T-helper 1 cell treated with Interleukin-12 subunit alpha and Interleukin-12 subunit beta and Interleukin-4 antibody, amounts not matched to agents 30 ng/mL and 1 ng/mL, for 36 hours (primary cell): ENCODE data around the gene SLC38A3. TPM values are rescaled to one million over a fixed set of nuclear protein-coding genes. Genes with fewer than 3 reads are reported as not detected.

Experiments
- intact Hi-C: fragments of 100-400 bp; cut with micrococcal nuclease; formaldehyde crosslinking; loops from one replicate; pipeline ENCODE4 v1.15.1; 2024
- total RNA-seq: library from RNA; stranded (reverse); gene quantifications from 2 replicates; pipeline ENCODE4 v1.2.3, GENCODE V29; 2022

SLC38A3 gene
- total RNA-seq, 1 donor from 2014 or later: not detected

DNA sequence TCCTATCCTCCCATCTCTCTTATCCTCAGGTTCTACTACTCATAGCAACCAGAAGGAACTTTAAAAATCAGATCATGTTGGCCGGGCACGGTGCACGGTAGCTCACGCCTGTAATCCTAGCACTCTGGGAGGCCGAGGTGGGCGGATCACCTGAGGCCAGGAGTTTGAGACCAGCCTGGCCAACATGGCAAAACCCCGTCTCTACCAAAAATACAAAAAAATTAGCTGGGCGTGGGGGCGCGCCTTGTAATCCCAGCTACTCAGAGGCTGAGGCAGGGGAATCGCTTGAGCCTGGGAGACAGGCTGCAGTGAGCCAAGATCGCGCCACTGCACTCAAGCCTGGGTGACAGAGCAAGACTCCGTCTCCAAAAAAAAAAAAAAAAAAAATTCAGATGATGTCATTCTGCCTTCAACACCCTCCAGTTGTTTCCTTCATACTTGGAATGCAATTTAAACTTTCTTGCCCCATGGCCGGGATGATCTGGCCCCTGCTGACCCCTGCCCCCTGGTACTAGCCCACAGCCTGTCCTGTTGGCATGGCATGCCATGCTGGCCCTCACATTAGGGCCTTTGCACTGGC lies 23.2 kb downstream of the SLC38A3 start:
- intact Hi-C loops: loop anchor here (5.0 kb wide), 1 partner anchor 371 kb away; the partner anchor contains the start of gene TRAIP

GRCh38 chr3:50229490-50229889 lies 24.4 kb downstream of the SLC38A3 start:
- intact Hi-C loops: loop anchor here (5.0 kb wide), 1 partner anchor 372 kb away; the partner anchor contains the start of gene TRAIP

DNA sequence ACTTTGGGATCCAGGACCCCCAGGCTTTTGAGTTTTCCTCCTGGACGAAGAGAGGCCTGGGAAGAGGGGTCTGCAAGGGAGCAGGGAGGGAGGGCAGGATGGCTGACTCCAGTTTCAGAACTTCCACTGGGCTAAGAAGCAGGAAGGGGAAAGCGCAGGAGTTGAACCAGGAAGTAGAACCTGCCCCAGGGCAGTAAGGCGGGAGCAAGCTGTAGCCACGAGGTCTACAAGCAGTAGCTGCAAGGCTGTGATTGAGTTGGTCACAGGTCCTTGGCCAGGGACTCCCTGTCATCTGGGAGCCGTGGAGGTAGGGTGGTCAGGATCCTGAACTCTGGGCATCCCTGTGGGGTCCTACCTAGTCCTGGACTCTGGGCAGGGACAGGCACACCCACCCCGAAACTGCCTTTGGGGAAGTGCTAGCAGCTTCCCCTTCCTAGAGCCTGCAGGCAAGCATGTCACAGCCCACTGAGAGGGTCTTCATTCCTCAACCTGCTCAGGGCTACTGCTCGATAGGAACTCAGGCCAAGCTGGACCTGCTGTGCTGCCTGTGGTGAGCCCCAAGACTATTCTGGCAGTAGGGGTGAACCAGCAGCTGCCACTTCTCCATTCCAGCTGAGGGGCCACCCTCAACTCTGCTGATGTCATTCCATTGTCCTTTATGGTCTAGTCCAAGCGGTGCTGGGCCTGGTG lies 25.2 kb downstream of the SLC38A3 start:
- intact Hi-C loops: loop anchor here (10.0 kb wide), 1 partner anchor 1155 kb away; the partner anchor contains the start of gene MANF

DNA sequence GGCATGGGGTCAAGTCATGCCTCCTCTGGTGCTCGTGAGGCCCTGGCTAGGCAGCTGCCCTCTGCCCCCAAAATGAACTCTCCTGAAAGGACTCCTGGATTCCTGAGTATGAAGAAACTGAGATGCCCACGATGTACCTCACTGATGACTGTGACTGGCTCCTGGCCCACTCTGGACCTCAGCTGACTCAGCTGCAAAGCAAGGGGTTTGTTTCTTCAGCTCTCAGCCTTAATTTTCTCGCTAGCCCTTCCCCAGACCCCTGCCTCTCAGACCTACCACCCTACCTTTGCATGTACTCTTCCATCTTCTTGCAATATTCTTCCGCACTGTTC lies 25.7 kb downstream of the SLC38A3 start:
- intact Hi-C loops: loop anchor here (10.0 kb wide), 1 partner anchor 1154 kb away; the partner anchor contains the start of gene MANF

GRCh38 chr3:50231581-50231980 lies 26.5 kb downstream of the SLC38A3 start:
- intact Hi-C loops: loop anchor here (10.0 kb wide), 1 partner anchor 1153 kb away; the partner anchor contains the start of gene MANF

GRCh38 chr3:50232303-50232702 lies 27.2 kb downstream of the SLC38A3 start:
- intact Hi-C loops: loop anchor here (10.0 kb wide), 1 partner anchor 1152 kb away; the partner anchor contains the start of gene MANF

GRCh38 chr3:50233176-50233575 lies 28.1 kb downstream of the SLC38A3 start:
- intact Hi-C loops: loop anchor here (10.0 kb wide), 1 partner anchor 1152 kb away; the partner anchor contains the start of gene MANF

DNA sequence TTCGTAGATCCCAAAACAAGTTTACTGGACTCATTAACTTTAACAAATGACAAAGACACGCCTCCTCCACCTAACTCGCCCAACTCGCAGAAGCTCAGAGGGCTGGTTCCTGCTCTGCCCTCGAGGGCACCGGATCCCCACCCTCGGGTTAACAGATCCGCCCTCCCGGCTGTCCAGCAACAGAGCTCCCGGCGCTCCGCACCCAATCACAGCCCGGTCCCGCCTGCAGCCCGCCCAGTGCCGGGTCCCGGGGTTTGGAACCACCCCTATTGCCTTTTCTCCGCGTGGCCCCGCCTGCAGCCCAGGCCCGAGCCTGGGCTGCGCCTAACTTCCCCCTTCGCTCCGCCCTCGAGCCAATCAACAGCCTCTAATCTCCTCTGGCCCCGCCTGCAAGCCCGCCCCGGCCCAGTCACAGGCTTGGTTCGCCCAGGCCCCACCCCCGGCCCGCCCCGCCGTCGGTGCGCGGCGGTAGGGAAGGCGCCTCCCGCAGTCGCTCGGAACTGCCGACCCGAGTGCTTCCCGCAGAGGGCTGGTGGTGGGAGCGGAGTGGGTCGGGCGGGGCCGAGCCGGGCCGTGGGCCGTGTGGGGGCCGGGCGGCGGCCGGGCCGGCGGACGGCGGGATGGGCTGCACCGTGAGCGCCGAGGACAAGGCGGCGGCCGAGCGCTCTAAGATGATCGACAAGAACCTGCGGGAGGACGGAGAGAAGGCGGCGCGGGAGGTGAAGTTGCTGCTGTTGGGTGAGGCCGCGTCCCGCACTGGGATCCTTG lies 30.8 kb downstream of the SLC38A3 start, which contains the start of gene GNAI2:
GNAI2 (plus strand) TSS at position 489 of the 768 bp plus-strand sequence; CDS start at position 621, 132 bp downstream.
- intact Hi-C loops: loop anchor here (1.0 to 10.0 kb wide), 15 partner anchors 9 to 1707 kb away; partner anchors contain the start of genes CISH, GMPPB, HEMK1 and HYAL3

DNA sequence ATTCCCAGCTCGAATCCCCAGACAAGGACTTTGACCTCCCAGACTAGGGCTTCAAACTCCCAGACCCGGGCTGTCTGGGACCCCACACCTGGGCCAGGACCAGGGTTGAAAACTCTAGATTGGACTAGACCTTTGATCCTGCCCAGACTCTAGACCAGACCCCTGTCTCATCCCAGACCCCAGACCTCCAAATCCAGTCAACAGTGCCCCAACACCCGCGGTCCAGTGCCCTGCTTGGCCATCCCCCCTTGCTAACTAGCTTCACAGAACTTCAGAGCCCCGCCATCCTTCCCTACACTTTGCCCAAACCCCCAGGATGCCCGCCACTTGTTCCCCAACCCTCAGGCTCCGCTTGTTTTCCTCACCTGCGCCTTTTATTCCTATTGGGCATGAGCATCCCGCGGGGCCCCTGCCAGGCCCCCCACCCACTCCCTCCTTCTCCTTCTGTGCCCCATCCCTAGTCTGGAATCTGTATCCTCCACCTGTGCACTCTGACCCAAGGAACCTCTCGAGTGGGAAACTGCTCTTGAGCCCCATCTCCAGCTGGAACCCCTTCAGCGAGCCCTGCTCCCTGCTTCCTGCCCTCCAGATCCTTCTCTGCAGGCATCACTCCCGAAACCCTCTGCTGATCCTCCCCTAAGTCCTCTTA lies 31.5 kb downstream of the SLC38A3 start:
- intact Hi-C loops: loop anchor here (1.0 to 10.0 kb wide), 10 partner anchors 42 to 1436 kb away; partner anchors contain the start of genes CISH, GMPPB, HEMK1 and HYAL3

- intact Hi-C loops: loop anchor here (2.0 to 10.0 kb wide), 8 partner anchors 42 to 1435 kb away; partner anchors contain the start of genes CISH, GMPPB, IMPDH2 and INKA1
These were observed 32.1 kb downstream of the SLC38A3 start for GRCh38 chr3:50237133-50237651.

GRCh38 chr3:50237754-50238548 lies 32.9 kb downstream of the SLC38A3 start:
- intact Hi-C loops: loop anchor here (1.0 to 10.0 kb wide), 9 partner anchors 22 to 1434 kb away; partner anchors contain the start of genes CISH, GMPPB, IMPDH2 and INKA1

DNA sequence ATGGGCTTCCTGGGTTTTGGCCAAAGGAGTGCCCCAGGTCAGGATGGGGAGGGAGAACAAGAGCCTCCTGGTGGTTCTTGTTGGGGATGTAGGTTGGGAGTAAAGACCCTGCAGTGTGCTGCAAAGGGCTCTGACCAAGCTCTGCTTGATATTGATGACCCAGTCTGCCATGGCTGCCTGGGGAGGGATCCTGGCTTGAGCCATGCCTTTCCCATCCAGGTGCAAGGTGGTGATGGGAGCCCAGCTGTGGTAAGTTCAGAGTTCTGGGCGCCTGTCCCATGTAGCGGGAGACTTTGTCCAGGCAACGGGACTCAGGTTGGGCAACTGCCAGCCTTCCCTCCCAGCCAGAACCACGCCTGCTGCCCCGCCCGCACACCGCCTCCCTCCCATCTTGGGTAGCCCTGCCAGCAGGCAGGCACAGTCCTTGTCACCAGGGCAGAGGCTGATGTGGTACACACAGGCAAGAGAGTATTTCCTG lies 33.5 kb downstream of the SLC38A3 start:
- intact Hi-C loops: loop anchor here (1.0 to 10.0 kb wide), 7 partner anchors 22 to 1434 kb away; partner anchors contain the start of genes GMPPB, IMPDH2, INKA1 and MANF

DNA sequence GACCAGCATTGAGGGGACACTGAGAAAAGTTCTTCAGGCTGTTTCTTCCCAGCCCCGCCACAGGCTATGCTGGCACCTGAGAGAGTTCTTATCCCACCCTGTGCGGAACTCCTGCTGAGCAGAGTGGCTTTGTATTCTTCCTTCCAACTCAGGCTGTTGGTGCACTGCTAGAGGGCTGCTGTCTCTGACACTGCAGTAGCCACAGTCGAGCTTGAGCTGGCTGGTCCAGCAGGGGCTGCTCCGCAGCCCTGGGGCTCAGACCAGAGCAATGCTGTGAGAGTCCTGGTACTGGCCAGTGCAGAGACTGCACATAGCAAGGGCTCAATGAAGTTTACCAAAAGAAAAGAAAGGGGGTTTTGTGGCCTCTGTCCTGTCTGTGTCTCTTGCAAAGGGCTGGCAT lies 34.6 kb downstream of the SLC38A3 start:
- intact Hi-C loops: loop anchor here (5.0 to 10.0 kb wide), 6 partner anchors 118 to 1433 kb away; partner anchors contain the start of genes GMPPB, IMPDH2, INKA1 and MANF

GRCh38 chr3:50241163-50241562 lies 36.1 kb downstream of the SLC38A3 start:
- intact Hi-C loops: no loop called here

- intact Hi-C loops: no loop called here
These were observed 36.8 kb downstream of the SLC38A3 start for GRCh38 chr3:50241713-50242380.

DNA sequence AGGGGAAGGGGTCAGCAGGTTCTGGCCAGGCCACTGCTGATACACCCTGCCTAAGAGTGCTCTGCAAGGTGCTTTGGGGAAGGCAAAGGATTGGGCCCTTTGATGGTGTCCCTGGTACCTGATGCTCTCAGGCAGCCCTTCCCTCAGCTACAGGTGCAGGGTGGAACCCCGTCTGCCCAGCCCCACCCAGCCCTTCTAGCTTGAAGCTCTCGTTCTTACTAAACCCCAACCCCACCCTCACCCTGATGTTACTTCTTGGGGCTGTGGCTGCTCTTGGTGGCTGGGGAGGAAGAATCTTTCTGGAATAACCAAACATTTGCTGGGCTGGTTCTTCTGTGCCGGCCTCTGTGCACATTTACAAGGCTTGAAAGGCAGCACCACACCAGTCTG lies 37.3 kb downstream of the SLC38A3 start:
- intact Hi-C loops: no loop called here

DNA sequence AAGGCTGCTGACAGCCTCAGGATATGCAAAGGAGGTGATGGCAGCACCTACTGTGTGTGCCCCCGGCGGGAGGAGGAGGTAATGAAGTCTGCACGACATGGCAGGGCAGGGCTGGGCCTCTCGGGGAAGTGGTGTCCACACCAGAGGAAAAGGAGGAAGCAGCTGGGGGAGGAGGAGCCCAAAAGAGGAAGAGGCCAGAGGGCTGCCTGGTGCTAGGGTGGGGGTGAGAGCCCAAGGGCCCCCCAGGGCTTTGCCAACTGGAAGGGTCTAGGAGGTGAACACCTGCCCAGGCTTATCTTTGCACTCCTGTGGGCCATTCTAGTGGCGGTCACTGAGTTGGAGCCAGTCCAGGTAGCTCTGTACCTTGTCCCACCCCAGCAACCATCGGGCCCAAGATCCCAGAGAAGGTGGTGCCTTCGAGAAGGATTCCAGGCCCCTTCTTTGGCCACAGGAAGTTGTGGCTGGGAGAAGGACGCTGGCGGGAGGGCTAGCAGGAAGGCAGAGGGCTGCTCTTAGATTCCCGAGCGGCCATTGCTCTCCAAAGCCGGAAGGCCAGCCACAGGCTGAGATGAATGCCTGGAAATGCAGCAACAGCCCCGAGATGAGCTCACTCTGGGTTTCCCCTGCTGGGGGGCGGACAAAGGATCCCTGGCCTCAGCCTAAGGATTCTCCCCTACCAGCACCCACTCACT lies 37.9 kb downstream of the SLC38A3 start:
- intact Hi-C loops: no loop called here

GRCh38 chr3:50243543-50243895 lies 38.4 kb downstream of the SLC38A3 start:
- intact Hi-C loops: no loop called here
